K562 (cell line): ENCODE measurements around the gene TBC1D17. TPM values are rescaled to one million over a fixed set of nuclear protein-coding genes. Genes with fewer than 3 reads are reported as not detected.

Experiments used
- ATF1 ChIP-seq, 2 experiments: fragments of 450-650 bp in 1 of 2; IDR thresholded peaks; 2 replicates each; pipeline ENCODE4 v1.6.1; 2016; ENCODE audit warnings: missing compliant biosample characterization in 1 of 2, missing genetic modification characterization in 1 of 2
- EZH2 ChIP-seq: IDR thresholded peaks from 2 replicates; pipeline ENCODE4 v1.6.1; 2012; ENCODE audit warnings: low read depth, mild to moderate bottlenecking, inconsistent platforms, low read length, borderline replicate concordance
- FOXJ2 ChIP-seq: fragments of 200-800 bp; sonication (Bioruptor generic); IDR thresholded peaks from 2 replicates; pipeline ENCODE4 v1.6.1; 2016; ENCODE audit warnings: missing genetic modification characterization, missing compliant biosample characterization
- L3MBTL2 ChIP-seq: fragments of 450-650 bp; IDR thresholded peaks from 2 replicates; pipeline ENCODE4 v1.6.1; 2016; ENCODE audit warnings: mild to moderate bottlenecking, moderate library complexity
- LCOR ChIP-seq: sonication (generic); formaldehyde crosslinking; IDR thresholded peaks from 2 replicates; pipeline ENCODE4 v1.8.0; 2022; ENCODE audit warnings: mild to moderate bottlenecking, missing genetic modification reagents
- NFYB ChIP-seq: IDR thresholded peaks from 2 replicates; pipeline ENCODE4 v1.6.1; 2011; ENCODE audit warnings: mild to moderate bottlenecking, moderate library complexity; ENCODE audit not compliant: insufficient read length; ENCODE audit errors: extremely low read depth
- PHB2 ChIP-seq: fragments of 450-650 bp; IDR thresholded peaks from 2 replicates; pipeline ENCODE4 v1.6.1; 2017; ENCODE audit warnings: low read depth
- SMC3 ChIP-seq: conservative IDR thresholded peaks from 2 replicates; pipeline ENCODE4 v1.6.1; 2011; ENCODE audit warnings: low read depth, low read length, improper control_type of control experiment; ENCODE audit not compliant: insufficient read depth
- ZNF121 ChIP-seq: sonication (generic); formaldehyde crosslinking; conservative IDR thresholded peaks from 2 replicates; pipeline ENCODE4 v1.8.0; 2022; ENCODE audit warnings: missing genetic modification reagents
- ZNF175 ChIP-seq: fragments of 200-800 bp; sonication (Bioruptor generic); IDR thresholded peaks from 2 replicates; pipeline ENCODE4 v1.6.1; 2016; ENCODE audit warnings: low read depth, mild to moderate bottlenecking, missing genetic modification characterization, missing compliant biosample characterization
- ZNF586 ChIP-seq: fragments of 450-650 bp; formaldehyde crosslinking; conservative IDR thresholded peaks from 2 replicates; pipeline ENCODE4 v1.4.0; 2020; ENCODE audit warnings: mild to moderate bottlenecking, moderate library complexity
- ZNF77 ChIP-seq: fragments of 250-450 bp; sonication (Bioruptor Pico); IDR thresholded peaks from 2 replicates; pipeline ENCODE4 v1.5.0; 2020
- ZZZ3 ChIP-seq: fragments of 450-650 bp; IDR thresholded peaks from 2 replicates; pipeline ENCODE4 v1.6.1; 2016; ENCODE audit warnings: antibody characterized with exemption, mild to moderate bottlenecking, moderate library complexity
- polyA plus RNA-seq, 8 experiments: library from polyadenylated mRNA; depleted of rRNA in 4 of 8; stranded (reverse) in 5 of 8; unstranded in 3 of 8; fragments of >200 nt; fragmentation: Nextera tagmentation in 2 of 8; fragmentation: Illumina TruSeq in 1 of 8; extraction: Ambion mirVana in 2 of 8; extraction: Trizol in 1 of 8; gene quantifications; 2 replicates each; pipeline versions ENCODE4 v1.2.1 to v1.2.3, GENCODE V29; 2011 to 2014; ENCODE audit warnings: inconsistent platforms in 1 of 8, missing spikeins in 1 of 8
- total RNA-seq, 7 experiments: library from RNA; depleted of rRNA in 6 of 7; stranded (reverse); fragments of >200 nt in 6 of 7; fragmentation: Illumina TruSeq in 2 of 7; extraction: Trizol in 2 of 7; gene quantifications; 2 replicates each; pipeline versions ENCODE4 v1.2.1 to v1.2.3, GENCODE V29; 2011 to 2021; ENCODE audit warnings: low replicate concordance in 1 of 7
- TF ChIP-seq, protein P1 (sequence below): fragments of 450-650 bp; IDR thresholded peaks from 2 replicates; pipeline ENCODE4 v1.6.1; 2016; ENCODE audit warnings: mild to moderate bottlenecking, moderate library complexity
- TF ChIP-seq, protein P2 (sequence below): fragments of 250-450 bp; sonication (Bioruptor Pico); IDR thresholded peaks from 2 replicates; pipeline ENCODE4 v1.4.0; 2020

TBC1D17 gene
- total and polyA plus RNA-seq, 9 of the 15 experiments (the other 6 are each of a cell fraction or from before 2014, with no cell fraction given): 0.42 to 16.0 (median 3.8) TPM

DNA sequence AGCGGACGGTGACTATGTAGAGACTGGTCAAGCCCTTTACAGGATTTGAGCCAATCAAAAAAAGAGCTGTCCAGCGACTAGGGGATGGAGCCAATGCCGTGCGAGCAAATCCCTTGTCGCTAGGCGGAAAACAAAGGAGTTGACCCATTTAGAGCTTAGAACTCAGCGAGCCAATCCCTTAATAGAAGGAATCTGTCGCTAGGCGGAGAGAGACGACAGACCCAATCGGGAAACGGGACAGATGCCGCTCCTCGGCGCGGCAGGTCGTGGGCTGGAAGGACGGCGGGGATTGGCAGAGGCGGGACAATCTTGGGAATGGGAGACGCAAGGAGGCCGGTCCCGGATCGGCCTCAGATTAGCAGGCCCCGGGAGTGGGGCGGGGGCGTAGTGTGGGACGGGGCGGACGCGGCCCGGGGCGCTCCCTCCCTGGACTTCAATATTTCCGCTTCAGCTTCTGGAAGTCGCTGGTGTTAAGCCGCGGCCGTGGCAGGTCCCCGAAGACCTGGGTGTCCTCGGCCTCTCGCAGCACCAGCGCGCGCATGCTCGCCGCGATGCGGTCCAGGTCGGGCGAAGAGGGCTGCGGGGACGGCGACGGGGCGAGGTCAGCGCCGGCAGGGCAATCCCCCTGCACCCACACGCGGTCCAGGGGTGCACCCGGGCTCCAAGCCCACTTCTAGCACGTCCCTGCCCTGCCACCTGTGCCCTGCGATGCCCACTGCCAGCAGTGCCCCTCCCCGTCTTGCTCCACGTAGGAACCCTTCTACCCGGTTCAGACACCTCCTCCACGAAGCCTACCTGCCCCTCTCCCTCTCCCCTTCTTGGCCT, 7.8 kb upstream of the TBC1D17 start (continued):
- TF ChIP-seq PHB2 (no peak), ZZZ3 (no peak), ATF1 (CRISPR knock-in tag; IDR thresholded peaks at IDR 0.05) (peak; percentile 65), ATF1 (tag; IDR thresholded peaks at IDR 0.05) (peak; percentile 95), L3MBTL2 (peak; percentile 87), SMC3 (no peak), NFYB (peak; percentile 80), LCOR (CRISPR knock-in tag) (no peak), FOXJ2 (tag) (peak; percentile 74; the same call in 1 of the 2 replicates), ZNF175 (CRISPR knock-in tag) (no peak), EZH2 (no peak), ZNF77 (CRISPR knock-in tag) (no peak), ZNF586 (CRISPR knock-in tag) (no peak), ZNF121 (CRISPR knock-in tag) (no peak)
- TF ChIP-seq, protein P1, sequence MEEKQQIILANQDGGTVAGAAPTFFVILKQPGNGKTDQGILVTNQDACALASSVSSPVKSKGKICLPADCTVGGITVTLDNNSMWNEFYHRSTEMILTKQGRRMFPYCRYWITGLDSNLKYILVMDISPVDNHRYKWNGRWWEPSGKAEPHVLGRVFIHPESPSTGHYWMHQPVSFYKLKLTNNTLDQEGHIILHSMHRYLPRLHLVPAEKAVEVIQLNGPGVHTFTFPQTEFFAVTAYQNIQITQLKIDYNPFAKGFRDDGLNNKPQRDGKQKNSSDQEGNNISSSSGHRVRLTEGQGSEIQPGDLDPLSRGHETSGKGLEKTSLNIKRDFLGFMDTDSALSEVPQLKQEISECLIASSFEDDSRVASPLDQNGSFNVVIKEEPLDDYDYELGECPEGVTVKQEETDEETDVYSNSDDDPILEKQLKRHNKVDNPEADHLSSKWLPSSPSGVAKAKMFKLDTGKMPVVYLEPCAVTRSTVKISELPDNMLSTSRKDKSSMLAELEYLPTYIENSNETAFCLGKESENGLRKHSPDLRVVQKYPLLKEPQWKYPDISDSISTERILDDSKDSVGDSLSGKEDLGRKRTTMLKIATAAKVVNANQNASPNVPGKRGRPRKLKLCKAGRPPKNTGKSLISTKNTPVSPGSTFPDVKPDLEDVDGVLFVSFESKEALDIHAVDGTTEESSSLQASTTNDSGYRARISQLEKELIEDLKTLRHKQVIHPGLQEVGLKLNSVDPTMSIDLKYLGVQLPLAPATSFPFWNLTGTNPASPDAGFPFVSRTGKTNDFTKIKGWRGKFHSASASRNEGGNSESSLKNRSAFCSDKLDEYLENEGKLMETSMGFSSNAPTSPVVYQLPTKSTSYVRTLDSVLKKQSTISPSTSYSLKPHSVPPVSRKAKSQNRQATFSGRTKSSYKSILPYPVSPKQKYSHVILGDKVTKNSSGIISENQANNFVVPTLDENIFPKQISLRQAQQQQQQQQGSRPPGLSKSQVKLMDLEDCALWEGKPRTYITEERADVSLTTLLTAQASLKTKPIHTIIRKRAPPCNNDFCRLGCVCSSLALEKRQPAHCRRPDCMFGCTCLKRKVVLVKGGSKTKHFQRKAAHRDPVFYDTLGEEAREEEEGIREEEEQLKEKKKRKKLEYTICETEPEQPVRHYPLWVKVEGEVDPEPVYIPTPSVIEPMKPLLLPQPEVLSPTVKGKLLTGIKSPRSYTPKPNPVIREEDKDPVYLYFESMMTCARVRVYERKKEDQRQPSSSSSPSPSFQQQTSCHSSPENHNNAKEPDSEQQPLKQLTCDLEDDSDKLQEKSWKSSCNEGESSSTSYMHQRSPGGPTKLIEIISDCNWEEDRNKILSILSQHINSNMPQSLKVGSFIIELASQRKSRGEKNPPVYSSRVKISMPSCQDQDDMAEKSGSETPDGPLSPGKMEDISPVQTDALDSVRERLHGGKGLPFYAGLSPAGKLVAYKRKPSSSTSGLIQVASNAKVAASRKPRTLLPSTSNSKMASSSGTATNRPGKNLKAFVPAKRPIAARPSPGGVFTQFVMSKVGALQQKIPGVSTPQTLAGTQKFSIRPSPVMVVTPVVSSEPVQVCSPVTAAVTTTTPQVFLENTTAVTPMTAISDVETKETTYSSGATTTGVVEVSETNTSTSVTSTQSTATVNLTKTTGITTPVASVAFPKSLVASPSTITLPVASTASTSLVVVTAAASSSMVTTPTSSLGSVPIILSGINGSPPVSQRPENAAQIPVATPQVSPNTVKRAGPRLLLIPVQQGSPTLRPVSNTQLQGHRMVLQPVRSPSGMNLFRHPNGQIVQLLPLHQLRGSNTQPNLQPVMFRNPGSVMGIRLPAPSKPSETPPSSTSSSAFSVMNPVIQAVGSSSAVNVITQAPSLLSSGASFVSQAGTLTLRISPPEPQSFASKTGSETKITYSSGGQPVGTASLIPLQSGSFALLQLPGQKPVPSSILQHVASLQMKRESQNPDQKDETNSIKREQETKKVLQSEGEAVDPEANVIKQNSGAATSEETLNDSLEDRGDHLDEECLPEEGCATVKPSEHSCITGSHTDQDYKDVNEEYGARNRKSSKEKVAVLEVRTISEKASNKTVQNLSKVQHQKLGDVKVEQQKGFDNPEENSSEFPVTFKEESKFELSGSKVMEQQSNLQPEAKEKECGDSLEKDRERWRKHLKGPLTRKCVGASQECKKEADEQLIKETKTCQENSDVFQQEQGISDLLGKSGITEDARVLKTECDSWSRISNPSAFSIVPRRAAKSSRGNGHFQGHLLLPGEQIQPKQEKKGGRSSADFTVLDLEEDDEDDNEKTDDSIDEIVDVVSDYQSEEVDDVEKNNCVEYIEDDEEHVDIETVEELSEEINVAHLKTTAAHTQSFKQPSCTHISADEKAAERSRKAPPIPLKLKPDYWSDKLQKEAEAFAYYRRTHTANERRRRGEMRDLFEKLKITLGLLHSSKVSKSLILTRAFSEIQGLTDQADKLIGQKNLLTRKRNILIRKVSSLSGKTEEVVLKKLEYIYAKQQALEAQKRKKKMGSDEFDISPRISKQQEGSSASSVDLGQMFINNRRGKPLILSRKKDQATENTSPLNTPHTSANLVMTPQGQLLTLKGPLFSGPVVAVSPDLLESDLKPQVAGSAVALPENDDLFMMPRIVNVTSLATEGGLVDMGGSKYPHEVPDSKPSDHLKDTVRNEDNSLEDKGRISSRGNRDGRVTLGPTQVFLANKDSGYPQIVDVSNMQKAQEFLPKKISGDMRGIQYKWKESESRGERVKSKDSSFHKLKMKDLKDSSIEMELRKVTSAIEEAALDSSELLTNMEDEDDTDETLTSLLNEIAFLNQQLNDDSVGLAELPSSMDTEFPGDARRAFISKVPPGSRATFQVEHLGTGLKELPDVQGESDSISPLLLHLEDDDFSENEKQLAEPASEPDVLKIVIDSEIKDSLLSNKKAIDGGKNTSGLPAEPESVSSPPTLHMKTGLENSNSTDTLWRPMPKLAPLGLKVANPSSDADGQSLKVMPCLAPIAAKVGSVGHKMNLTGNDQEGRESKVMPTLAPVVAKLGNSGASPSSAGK: peak; percentile 88; the same call in 1 of the 2 replicates
- TF ChIP-seq, protein P2, sequence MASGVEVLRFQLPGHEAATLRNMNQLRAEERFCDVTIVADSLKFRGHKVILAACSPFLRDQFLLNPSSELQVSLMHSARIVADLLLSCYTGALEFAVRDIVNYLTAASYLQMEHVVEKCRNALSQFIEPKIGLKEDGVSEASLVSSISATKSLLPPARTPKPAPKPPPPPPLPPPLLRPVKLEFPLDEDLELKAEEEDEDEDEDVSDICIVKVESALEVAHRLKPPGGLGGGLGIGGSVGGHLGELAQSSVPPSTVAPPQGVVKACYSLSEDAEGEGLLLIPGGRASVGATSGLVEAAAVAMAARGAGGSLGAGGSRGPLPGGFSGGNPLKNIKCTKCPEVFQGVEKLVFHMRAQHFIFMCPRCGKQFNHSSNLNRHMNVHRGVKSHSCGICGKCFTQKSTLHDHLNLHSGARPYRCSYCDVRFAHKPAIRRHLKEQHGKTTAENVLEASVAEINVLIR (CRISPR knock-in tag): no peak
